ENCODE measurements around the gene KPNA6. TPM values are rescaled to one million over a fixed set of nuclear protein-coding genes. Genes with fewer than 3 reads are reported as not detected.

Gene KPNA6
- total and polyA plus RNA-seq, 9 of the 15 experiments (the other 6 are each of a cell fraction or from before 2014, with no cell fraction given), result 20.1 to 54.6 (median 32.2) TPM

DNA sequence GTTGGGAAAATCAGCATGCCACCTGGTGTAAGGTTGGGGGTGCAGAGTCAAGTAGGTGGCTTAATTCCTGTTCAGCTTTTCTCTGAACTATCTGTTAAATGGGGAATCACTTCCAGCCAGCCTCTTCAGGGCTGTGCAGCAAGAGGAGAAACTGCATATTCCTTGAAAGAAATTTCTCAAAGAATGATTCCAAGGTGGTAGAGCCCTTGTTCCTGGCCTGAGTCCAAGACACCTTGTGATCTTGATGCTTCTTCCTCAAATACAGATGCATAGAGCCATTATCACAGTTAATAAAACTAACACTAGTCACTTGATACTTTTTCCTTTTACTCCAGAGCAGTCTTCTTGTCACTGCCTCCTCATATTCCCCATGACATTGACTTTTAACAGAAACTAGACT lies 76.8 kb downstream of the KPNA6 start:
- DNase-seq (ENCODE audit: extremely low read depth in 1 of 4, low spot score in 3 of 4) (no peak), FAIRE-seq (no peak), ATAC-seq (no peak)
- Histone ChIP-seq H3K79me2 (ENCODE audit: control insufficient read depth, insufficient read depth, low read length) (peaks cover 68% of the 10 kb centered on the region), H3K4me2 (ENCODE audit: insufficient read depth, low read length) (no peak overlapping the region), H4K20me1 (replicated peaks; ENCODE audit: control insufficient read depth, insufficient read depth, low read length) (no peaks in the 10 kb centered on the region; the same call in 1 of the 2 replicates), H3K9me1 (ENCODE audit: control insufficient read depth, insufficient read depth, low read length) (peaks cover 4% of the 10 kb centered on the region), H3K27me3 (ENCODE audit: control insufficient read depth in 2 of 2, insufficient read depth in 2 of 2, low read length in 2 of 2) (no peaks in the 10 kb centered on the region), H2AFZ (ENCODE audit: low read depth, low read length) (no peak overlapping the region), H3K27ac (ENCODE audit: extremely low read depth, low read depth, low read length) (no peak overlapping the region; the same call in 2 of the 3 replicates), H3K9me3 (replicated peaks; ENCODE audit: control insufficient read depth, insufficient read depth, low read depth, low read length) (no peaks in the 10 kb centered on the region), H3K4me3 (no peak overlapping the region), H3K36me3 (ENCODE audit: control insufficient read depth, insufficient read depth, low read length) (peaks cover 85% of the 10 kb centered on the region), H3K4me1 (replicated peaks in 1 of 2; ENCODE audit: control insufficient read depth in 2 of 2, insufficient read depth in 2 of 2, low read length in 2 of 2) (peaks cover 16 to 23% of the 10 kb centered on the region in 2 experiments), H3K9ac (ENCODE audit: insufficient read depth in 1 of 2, low read depth in 2 of 2, low read length in 2 of 2) (peak overlapping the region in 1 of 2 experiments; percentile 31; a peak in 1 of 4 replicates)
- ChIA-PET POLR2A (interaction anchor here (0.6 to 11.6 kb wide), 6 partner anchors 12 to 111 kb away, joined by 3 to 201 read pairs (median 3); partner anchors contain the start of genes CCDC28B, IQCC, KPNA6 and TMEM39B), CTCF (ENCODE audit: low intra/inter-chr PET ratio) (no interaction called here)
- no peak for TF ChIP-seq EWSR1 (IDR thresholded peaks at IDR 0.05; ENCODE audit: borderline replicate concordance, low read depth, partially characterized antibody)
- TF ChIP-seq NFIC (IDR thresholded peaks at IDR 0.05), result peak; percentile 55; the same call in 1 of the 2 replicates
- in situ Hi-C loops (cut with MboI), result no loop called here
- intact Hi-C loops (cut with micrococcal nuclease), result loop anchor here (5.0 to 10.0 kb wide), 2 partner anchors 57 to 170 kb away; partner anchors contain the start of gene KHDRBS1
- no TSS peak for BruUV-seq (replicated peaks)

- Histone ChIP-seq H3K4me3 (no peak overlapping the region), H3K9ac (ENCODE audit: insufficient read depth in 1 of 2, low read depth in 2 of 2, low read length in 2 of 2) (peak overlapping the region in 1 of 2 experiments; percentile 23; a peak in 2 of 4 replicates), H2AFZ (ENCODE audit: low read depth, low read length) (no peak overlapping the region), H3K4me1 (replicated peaks in 1 of 2; ENCODE audit: control insufficient read depth in 2 of 2, insufficient read depth in 2 of 2, low read length in 2 of 2) (peaks cover 12 to 14% of the 10 kb centered on the region in 2 experiments), H3K9me1 (ENCODE audit: control insufficient read depth, insufficient read depth, low read length) (peaks cover 4% of the 10 kb centered on the region), H3K27ac (ENCODE audit: extremely low read depth, low read depth, low read length) (peak overlapping the region; percentile 46; the same call in 2 of the 3 replicates), H3K79me2 (ENCODE audit: control insufficient read depth, insufficient read depth, low read length) (peaks cover 54% of the 10 kb centered on the region), H3K9me3 (replicated peaks; ENCODE audit: control insufficient read depth, insufficient read depth, low read depth, low read length) (no peaks in the 10 kb centered on the region), H3K36me3 (ENCODE audit: control insufficient read depth, insufficient read depth, low read length) (peaks cover 91% of the 10 kb centered on the region), H3K4me2 (ENCODE audit: insufficient read depth, low read length) (no peak overlapping the region), H3K27me3 (ENCODE audit: control insufficient read depth in 2 of 2, insufficient read depth in 2 of 2, low read length in 2 of 2) (no peaks in the 10 kb centered on the region), H4K20me1 (replicated peaks; ENCODE audit: control insufficient read depth, insufficient read depth, low read length) (no peaks in the 10 kb centered on the region; the same call in 1 of the 2 replicates)
- 97% methylated on average over 2 of the region's 2 CpGs for WGBS (ENCODE audit: insufficient coverage, low coverage, missing lambda C conversion rate)
- CTCF ChIA-PET (ENCODE audit: low intra/inter-chr PET ratio), result no interaction called here
- in situ Hi-C loops (cut with MboI), result no loop called here
- DNase-seq (ENCODE audit: extremely low read depth in 1 of 4, low spot score in 3 of 4) (no peak), FAIRE-seq (no peak), ATAC-seq (peak; percentile 47)
- intact Hi-C loops (cut with micrococcal nuclease), result loop anchor here (10.0 kb wide), 1 partner anchor 171 kb away; the partner anchor contains the start of gene KHDRBS1
- POLR2A ChIA-PET, result interaction anchor here (0.8 to 11.6 kb wide), 2 partner anchors 11 to 24 kb away, joined by 5 to 201 read pairs; partner anchors contain the start of gene CCDC28B
- BruUV-seq (replicated peaks), result TSS peak; percentile 1
- TF ChIP-seq NR2C1 (IDR thresholded peaks at IDR 0.05), result no peak
- 0 out of 2 replicates have a peak, but pooled peaks have one; percentile 21 for TF ChIP-seq NR2C1 (tag; IDR thresholded peaks at IDR 0.05)
- TF ChIP-seq, protein P1, sequence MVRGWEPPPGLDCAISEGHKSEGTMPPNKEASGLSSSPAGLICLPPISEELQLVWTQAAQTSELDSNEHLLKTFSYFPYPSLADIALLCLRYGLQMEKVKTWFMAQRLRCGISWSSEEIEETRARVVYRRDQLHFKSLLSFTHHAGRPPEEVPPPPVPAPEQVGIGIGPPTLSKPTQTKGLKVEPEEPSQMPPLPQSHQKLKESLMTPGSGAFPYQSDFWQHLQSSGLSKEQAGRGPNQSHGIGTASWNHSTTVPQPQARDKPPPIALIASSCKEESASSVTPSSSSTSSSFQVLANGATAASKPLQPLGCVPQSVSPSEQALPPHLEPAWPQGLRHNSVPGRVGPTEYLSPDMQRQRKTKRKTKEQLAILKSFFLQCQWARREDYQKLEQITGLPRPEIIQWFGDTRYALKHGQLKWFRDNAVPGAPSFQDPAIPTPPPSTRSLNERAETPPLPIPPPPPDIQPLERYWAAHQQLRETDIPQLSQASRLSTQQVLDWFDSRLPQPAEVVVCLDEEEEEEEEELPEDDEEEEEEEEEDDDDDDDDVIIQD (CRISPR knock-in tag; IDR thresholded peaks at IDR 0.05), result no peak
- TF ChIP-seq BDP1 (IDR thresholded peaks at IDR 0.05; ENCODE audit: insufficient read depth, insufficient read length), result no peak
- no peak for TF ChIP-seq ZFP1 (CRISPR knock-in tag; IDR thresholded peaks at IDR 0.05)
- no peak for TF ChIP-seq BMI1 (IDR thresholded peaks at IDR 0.05; ENCODE audit: low read length)
- peak; percentile 60; the same call in 1 of the 2 replicates for TF ChIP-seq TAF7 (tag; IDR thresholded peaks at IDR 0.05)
- no peak for TF ChIP-seq CHD1 (IDR thresholded peaks at IDR 0.05; ENCODE audit: low read length)
- TF ChIP-seq ELF1 (tag; IDR thresholded peaks at IDR 0.05), result no peak
- TF ChIP-seq ZNF589 (CRISPR knock-in tag; IDR thresholded peaks at IDR 0.05; ENCODE audit: low read depth), result 0 out of 2 replicates have a peak, but pooled peaks have one; percentile 41
- TF ChIP-seq ZNF76 (CRISPR knock-in tag; IDR thresholded peaks at IDR 0.05; ENCODE audit: borderline replicate concordance), result no peak
Observed at GRCh38 chr1:32186077-32186476, 78.2 kb downstream of the KPNA6 start.
